Nephron progenitor cell (in vitro differentiated cells): ENCODE data around the gene CD52.

ENCODE experiments used
- DNase-seq: peaks from one replicate; pipeline ENCODE4 v3.0.0; 2021
- H3K27ac Mint-ChIP-seq: 2 replicates; pipeline ENCODE4 v1.8.0; 2021; ENCODE audit warnings: mild to moderate bottlenecking, moderate library complexity, mixed read lengths
- H3K27me3 Mint-ChIP-seq: 2 replicates; pipeline ENCODE4 v1.8.0; 2021; ENCODE audit warnings: mild to moderate bottlenecking, low read depth, mixed read lengths; ENCODE audit not compliant: poor library complexity
- H3K36me3 Mint-ChIP-seq: 2 replicates; pipeline ENCODE4 v1.8.0; 2021; ENCODE audit warnings: low read depth, mixed read lengths
- H3K4me1 Mint-ChIP-seq: 2 replicates; pipeline ENCODE4 v1.8.0; 2021; ENCODE audit warnings: mixed read lengths
- H3K4me3 Mint-ChIP-seq: 2 replicates; pipeline ENCODE4 v1.8.0; 2021; ENCODE audit warnings: mild to moderate bottlenecking, moderate library complexity, mixed read lengths
- H3K9me3 Mint-ChIP-seq: 2 replicates; pipeline ENCODE4 v1.8.0; 2021; ENCODE audit warnings: mild to moderate bottlenecking, moderate library complexity, mixed read lengths
- TF ChIP-seq, protein P1 (sequence below): fragments of 200-600 bp; sonication (generic); IDR thresholded peaks from 2 replicates; pipeline ENCODE4 v1.5.0; 2021; ENCODE audit warnings: antibody characterized with exemption

The CD52 gene

DNA sequence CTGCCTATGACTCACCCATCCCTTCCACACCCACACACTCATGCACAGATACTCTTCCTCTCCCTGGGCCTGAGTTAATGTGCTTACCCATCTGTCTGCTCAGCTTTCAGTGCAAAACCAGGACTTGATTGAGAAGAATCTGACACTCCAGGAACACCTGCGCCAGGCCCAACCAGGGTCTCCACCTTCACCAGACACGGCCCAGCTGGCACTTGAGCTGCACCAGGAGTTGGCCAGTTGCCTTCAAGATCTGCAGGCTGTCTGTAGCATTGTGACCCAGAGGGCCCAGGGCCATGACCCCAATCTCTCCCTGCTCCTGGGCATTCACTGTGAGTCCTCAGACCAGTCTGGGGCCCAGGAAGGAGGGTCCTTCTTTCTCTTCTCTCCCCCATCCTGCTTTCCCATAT is 41.3 kb upstream of the CD52 start:
- Mint-ChIP-seq H3K4me3 (no peak overlapping the region), H3K27ac (no peak overlapping the region), H3K36me3 (peaks cover 59% of the 10 kb centered on the region), H3K4me1 (peaks cover 53% of the 10 kb centered on the region), H3K9me3 (no peaks in the 10 kb centered on the region), H3K27me3 (peaks cover 5% of the 10 kb centered on the region)
- TF ChIP-seq, protein P1, sequence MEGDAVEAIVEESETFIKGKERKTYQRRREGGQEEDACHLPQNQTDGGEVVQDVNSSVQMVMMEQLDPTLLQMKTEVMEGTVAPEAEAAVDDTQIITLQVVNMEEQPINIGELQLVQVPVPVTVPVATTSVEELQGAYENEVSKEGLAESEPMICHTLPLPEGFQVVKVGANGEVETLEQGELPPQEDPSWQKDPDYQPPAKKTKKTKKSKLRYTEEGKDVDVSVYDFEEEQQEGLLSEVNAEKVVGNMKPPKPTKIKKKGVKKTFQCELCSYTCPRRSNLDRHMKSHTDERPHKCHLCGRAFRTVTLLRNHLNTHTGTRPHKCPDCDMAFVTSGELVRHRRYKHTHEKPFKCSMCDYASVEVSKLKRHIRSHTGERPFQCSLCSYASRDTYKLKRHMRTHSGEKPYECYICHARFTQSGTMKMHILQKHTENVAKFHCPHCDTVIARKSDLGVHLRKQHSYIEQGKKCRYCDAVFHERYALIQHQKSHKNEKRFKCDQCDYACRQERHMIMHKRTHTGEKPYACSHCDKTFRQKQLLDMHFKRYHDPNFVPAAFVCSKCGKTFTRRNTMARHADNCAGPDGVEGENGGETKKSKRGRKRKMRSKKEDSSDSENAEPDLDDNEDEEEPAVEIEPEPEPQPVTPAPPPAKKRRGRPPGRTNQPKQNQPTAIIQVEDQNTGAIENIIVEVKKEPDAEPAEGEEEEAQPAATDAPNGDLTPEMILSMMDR, result no peak
- DNase-seq, result no peak

DNA sequence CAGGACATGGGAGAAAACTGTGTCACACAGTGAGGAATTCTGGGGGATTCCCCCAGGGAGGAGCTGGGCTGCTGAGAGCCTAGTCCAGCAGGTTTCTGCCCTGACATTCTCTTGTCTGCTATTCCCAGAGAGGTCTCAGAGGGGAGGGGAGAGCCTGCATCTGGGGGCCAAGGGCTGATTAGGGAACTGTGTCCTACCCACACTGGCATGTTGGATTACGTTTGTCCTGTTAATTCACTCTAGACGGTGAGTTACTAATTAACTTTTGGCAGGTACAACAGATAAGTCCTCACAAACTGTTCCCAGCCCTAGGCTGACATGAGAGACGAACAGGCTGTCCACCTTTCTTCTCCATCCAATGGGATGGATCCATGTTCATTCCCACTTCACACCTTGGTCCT is 40.5 kb upstream of the CD52 start:
- TF ChIP-seq, protein P1, result no peak
- Mint-ChIP-seq H3K4me1 (peaks cover 61% of the 10 kb centered on the region), H3K4me3 (no peak overlapping the region), H3K27me3 (peaks cover 5% of the 10 kb centered on the region), H3K27ac (no peak overlapping the region), H3K9me3 (no peaks in the 10 kb centered on the region), H3K36me3 (peaks cover 54% of the 10 kb centered on the region)
- no peak for DNase-seq

DNA sequence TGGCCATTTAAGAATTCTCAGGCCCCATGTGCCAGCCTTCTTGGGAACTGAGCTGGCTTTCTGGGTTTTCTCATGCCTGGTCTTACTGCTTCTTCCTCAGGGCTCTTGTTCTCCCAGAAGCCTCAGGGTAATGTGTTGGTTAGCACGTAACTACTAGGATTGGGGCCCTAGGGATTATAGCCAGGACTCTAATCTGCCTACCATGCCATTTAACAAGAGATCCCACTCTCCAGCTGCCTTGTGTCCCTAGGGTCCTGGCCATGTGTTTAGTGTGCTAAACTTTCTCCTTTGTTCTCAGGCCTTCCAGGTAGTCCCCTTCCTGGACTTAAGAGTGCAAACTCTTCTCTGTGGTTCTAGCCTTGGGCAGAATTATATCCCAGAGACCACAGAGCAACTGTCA is 40.0 kb upstream of the CD52 start:
- DNase-seq, result no peak
- Mint-ChIP-seq H3K36me3 (peaks cover 49% of the 10 kb centered on the region), H3K4me1 (peaks cover 66% of the 10 kb centered on the region), H3K27me3 (peaks cover 5% of the 10 kb centered on the region), H3K27ac (peak overlapping the region; percentile 71), H3K4me3 (no peak overlapping the region), H3K9me3 (no peaks in the 10 kb centered on the region)
- TF ChIP-seq, protein P1, result no peak

DNA sequence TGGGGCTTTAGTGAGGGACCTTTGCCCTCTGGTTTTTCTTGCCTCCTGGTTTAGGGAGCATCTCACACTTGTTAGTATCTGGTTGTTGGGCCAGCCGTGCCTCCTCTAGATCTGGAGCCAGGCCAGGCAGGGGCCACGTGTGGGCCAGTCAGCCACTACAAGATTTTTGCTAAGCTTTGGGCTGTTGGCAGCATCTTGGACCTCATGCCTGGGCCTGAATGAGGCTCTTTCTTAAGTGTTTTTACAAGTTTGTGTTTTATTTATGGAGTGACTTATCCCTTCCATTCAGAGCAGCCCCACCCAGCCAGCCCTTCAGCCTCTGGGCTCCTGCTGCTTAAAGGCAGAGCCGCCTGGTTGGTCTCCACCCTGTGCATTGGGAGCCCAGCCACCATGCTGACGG is 39.5 kb upstream of the CD52 start:
- Mint-ChIP-seq H3K4me3 (no peak overlapping the region), H3K9me3 (no peaks in the 10 kb centered on the region), H3K4me1 (peaks cover 71% of the 10 kb centered on the region)

DNA sequence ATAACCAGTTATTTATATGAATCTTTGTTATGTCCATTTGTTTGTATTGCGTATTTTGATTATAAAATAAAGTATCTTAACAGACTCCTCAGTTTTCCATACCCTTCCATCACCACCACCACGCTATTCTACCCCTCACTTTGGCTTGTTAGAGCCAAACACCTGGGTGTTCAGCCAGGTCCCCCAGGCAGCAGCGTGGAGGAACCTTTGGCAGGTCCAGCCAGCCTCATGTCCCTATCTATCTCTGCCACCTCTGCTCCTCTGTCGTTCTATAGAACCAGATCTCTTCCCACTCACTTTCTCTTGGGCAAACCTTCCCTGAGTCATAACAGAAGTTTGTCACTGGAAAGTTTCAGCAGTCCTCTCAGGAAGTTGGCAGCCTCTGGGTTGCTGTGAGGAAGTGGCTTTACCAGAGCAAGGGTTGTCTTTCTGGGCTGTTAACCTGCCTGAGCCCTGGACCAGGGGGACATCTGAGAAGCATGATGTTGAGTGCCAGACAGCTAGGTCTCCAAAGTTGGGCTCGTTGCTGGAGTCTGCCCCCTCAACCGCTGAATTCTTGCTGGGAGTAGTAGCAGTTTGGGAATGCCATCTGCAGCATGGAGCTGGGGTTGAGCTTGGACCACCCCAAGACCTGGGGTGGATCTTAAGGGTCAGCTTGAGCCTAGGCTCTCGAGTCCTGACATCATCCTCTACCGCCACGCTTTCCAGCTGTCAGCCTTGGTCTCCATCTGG is 38.9 kb upstream of the CD52 start:
- DNase-seq, result no peak
- Mint-ChIP-seq H3K36me3 (peaks cover 43% of the 10 kb centered on the region), H3K27me3 (peaks cover 5% of the 10 kb centered on the region), H3K4me3 (peak overlapping the region; percentile 85), H3K9me3 (no peaks in the 10 kb centered on the region), H3K4me1 (peaks cover 76% of the 10 kb centered on the region), H3K27ac (peak overlapping the region; percentile 89)
- TF ChIP-seq, protein P1, result no peak

More for the DNA sequence above, 39.5 kb upstream of the CD52 start:
- TF ChIP-seq, protein P1, result no peak
- DNase-seq, result no peak
- peaks cover 44% of the 10 kb centered on the region for H3K36me3 Mint-ChIP-seq
- peaks cover 5% of the 10 kb centered on the region for H3K27me3 Mint-ChIP-seq
- H3K27ac Mint-ChIP-seq, result no peak overlapping the region
